SHP77 (cell line): ENCODE measurements around the gene EFTUD2.
A peak's percentile ranks its signal among the peaks of the same experiment; 100 is the strongest.
"Not testable (repeated sequence)": the region's sequence is repeated elsewhere in the genome, so short reads cannot be mapped to it uniquely, and the experiment has no call there.

Experiments
- DNase-seq, 2 experiments: peaks; one replicate each; lab custom pipeline; 2025; lab: John Stamatoyannopoulos, UW

EFTUD2 gene

DNA sequence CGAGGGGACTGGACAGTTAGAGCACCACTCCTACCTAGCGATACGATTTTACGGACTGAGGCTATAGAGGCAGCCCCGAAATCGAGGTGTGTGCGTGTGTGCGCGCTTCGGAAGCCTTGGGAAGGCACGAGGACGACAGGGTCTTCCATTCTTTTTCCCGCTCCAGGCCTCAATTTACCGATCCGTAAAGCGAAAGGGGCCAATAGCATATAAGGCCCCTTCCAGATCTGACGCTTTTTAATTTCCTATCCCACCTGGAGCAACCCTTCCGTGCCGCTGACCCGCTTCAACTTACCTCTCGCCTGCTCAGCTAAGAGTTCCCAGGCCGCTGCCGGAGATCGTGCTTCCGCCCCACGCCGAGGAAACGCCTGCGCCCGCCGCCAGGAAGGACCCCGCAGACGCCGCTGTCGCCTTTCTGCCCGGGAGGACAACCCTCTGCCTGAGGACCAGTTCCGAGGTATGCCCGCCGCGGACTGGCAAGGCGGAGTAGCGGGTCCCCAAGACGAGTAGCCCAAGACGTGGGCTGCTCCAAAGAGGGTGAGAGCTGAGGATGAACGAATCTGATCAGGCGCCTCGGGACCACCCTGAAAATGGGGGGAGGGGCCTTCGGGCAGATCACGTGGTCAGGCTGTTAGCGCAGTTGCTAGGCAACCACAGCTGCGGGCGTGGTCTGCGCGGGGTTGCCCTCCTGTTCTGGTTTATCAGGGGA lies at the start of gene EFTUD2:
Gene EFTUD2, minus strand, starts transcription at position 372 of the 709 bp plus-strand sequence. CDS start 4,924 bp downstream, outside the sequence.
- peak; percentile 78 to 90 for DNase-seq

GRCh38 chr17:44948315-44948795 lies 49.1 kb upstream of the EFTUD2 start:
- no peak for DNase-seq

- peak; percentile 97 to 98 for DNase-seq
Measured at GRCh38 chr17:44947461-44948314, 48.4 kb upstream of the EFTUD2 start, which contains the start of gene KIF18B. KIF18B (minus strand) TSS chr17:44947773; CDS start chr17:44936344, 11,429 bp downstream.

DNA sequence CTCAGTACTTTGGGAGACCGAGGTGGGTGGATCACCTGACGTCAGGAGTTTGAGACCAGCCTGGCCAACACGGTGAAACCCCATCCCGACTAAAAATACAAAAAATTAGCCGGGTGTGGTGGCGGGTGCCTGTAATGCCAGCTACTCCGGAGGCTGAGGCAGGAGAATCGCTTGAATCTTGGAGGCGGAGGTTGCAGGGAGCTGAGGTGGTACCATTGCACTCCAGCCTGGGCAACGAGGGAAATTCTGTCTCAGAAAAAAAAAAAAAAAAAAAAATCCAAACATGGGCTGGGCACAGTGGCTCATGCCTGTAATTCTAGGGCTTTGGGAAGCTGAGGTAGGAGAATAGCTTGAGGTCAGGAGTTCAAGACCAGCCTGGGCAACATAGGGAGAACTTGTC lies 46.4 kb upstream of the EFTUD2 start:
- DNase-seq = not testable (repeated sequence)

GRCh38 chr17:44942456-44942855 lies 43.2 kb upstream of the EFTUD2 start:
- DNase-seq = no peak

- no peak for DNase-seq
Measured at GRCh38 chr17:44941712-44942331, 42.6 kb upstream of the EFTUD2 start.

GRCh38 chr17:44940768-44941167 lies 41.5 kb upstream of the EFTUD2 start:
- DNase-seq = no peak

DNA sequence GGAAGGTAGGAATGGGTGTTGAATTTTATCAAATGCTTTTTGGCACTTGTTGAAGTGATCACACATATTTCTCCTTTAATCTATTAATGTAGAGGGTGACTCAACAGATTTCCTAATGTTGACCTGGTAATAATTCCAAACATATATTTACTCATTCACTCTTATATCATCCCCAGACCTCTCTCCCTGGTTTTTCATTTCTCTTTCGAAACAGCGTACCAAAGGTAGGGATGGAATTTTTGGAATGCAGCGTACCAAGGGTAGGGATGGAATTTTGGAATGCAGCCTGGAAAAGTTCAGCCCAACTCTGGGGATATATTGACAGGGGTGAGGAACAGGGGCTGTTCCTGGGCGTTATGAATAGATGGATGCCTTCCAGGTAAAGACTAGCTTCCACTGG lies 41.1 kb upstream of the EFTUD2 start:
- DNase-seq = no peak

DNA sequence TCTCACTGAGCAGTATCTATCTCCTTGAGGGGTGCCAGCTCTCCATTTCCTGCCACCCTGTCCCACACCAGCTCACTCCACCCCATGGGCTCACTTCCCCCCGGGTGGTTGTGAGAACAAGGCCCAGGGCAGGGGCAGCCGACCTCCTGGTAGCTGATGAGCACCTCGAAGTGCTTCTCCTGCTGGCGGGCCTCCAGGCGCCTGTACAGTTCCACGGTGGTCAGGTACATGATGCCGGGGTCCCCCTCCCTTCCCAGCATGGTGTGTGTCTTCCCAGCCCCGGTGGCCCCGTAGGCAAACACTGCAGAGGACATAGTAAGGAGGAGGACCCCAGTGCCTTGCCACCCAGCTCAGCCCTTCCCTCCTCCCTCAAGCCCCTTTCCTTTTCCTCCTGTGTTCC lies 35.9 kb upstream of the EFTUD2 start:
- no peak for DNase-seq

DNA sequence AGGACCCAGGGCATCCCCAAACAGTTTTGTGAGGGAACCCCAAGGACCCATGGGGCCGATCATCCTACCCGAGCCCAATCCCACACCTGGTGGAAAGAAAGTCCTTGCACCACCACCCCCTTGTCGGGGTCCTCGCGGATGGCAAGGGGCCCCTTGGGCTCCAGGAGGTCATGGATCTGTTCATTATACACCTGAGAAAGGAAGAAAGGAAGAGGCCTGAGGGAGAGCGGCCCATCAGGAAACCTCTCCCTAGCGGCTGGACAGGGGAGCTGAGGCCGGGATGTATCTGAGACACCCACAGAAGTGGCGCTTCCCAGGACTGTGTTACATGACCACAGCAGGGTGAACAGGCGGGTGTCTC lies 35.5 kb upstream of the EFTUD2 start:
- DNase-seq = no peak

DNA sequence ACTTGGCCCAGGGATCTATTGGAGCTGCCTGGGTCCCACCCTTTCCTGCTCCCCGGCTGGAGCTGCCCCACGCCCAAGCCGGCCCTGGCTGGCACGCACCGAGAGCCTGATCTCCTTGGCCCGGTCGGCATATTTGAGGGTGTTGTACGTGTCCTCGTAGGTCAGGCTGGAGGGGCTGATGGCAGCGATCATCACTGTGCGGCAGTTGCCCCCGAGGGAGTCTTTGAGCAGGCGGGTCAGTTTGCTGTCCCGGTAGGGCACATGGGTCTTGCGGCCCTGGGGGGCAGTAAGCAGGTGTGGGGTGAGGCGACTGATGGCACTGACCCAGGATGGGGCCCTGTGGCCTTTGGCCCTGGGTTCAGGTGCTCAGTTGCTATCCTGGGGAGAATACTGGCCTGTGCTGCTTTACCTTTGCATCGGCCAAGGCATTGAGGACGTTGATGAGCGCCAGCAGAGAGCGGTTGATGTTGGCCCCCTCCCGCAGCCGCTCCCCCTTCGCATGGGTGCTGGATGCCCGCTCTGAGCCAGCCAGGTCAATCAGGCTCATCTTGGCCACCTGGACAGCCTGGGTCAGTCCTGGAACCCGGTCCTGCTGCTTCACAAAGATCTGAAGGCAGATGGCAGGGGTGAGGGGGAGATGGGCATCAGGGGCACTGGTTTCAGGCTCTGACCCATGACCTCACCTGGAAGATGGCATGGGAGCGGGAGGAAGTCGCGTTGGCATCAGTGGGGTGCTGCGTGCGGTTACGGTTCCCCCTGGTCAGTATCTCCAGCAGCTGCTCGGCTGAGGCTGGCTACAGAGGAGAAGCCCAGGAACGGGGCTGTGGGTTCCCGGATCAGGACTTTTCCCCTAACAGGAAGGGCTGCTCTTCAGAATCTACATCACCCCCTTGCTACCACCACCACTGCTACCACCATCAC lies 34.8 kb upstream of the EFTUD2 start:
- DNase-seq = no peak

DNA sequence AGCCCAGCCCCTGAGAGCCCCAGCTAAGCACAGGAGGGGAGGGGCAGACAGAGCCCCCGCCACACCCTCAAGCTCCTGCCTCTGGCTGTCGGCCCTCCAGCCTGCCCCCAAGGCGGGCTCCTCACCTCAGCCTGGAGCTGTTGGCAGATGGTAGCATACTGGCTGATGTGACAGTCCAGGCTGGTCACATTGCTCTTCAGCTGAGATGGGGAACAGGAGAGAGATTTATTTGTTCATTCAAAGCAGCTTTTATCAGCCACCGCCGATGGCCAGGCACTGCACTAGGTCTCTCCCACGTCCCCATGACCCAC lies 33.5 kb upstream of the EFTUD2 start:
- no peak for DNase-seq

GRCh38 chr17:44932096-44932786 lies 33.0 kb upstream of the EFTUD2 start:
- no peak for DNase-seq

GRCh38 chr17:44931376-44931775 lies 32.1 kb upstream of the EFTUD2 start:
- DNase-seq = no peak

- no peak for DNase-seq
Measured at GRCh38 chr17:44930667-44931066, 31.4 kb upstream of the EFTUD2 start.

GRCh38 chr17:44928950-44929720 lies 29.9 kb upstream of the EFTUD2 start:
- no peak for DNase-seq

DNA sequence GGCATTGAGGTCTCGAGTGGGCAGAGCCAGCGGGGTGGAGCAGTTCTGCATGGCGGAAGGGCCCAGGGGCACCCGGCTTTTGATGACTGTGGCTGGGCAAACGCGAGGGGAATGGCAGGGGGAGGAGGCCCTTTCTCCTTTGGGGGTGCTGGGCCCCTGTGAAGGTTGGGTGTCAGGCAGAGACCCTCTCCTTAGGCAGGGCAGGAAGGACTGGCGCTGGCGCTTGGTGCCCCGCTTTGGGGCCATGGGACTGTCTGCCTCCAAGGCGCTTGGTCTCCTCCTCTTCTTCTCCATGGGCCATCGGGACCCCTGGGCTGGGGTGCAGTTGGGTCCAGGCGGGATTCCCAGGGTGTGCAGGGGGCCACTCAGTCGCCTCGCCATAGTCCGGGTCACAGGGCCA lies 28.9 kb upstream of the EFTUD2 start:
- no peak for DNase-seq

DNA sequence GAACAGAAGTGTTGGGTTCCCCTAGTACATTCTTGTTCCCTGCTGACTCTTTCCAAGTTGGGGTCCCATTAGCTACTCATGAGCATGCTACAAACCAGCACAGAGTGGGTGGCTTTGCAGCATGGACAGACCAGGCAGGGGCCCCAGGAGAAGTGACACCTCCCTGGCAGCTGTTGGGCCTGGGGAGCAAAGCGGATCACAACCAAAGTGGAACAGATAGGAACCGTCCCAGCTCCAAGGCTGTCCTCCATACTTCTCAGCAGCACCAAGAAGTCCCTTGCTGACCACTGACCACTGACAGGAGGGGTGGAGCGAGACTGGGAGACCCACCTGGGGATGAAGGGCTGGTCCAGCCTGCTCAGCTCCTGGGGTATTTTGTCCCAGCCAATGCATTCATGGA lies 28.5 kb upstream of the EFTUD2 start:
- DNase-seq = no peak

GRCh38 chr17:44926821-44927525 lies 27.7 kb upstream of the EFTUD2 start:
- no peak for DNase-seq
